Measurements from ENCODE around the gene PRDM15. TPM values are rescaled to one million over a fixed set of nuclear protein-coding genes. Genes with fewer than 3 reads are reported as not detected.

PRDM15 gene
- total RNA-seq, 6 experiments from 2014 or later, result 3.4 to 4.9 (median 4.0) TPM

DNA sequence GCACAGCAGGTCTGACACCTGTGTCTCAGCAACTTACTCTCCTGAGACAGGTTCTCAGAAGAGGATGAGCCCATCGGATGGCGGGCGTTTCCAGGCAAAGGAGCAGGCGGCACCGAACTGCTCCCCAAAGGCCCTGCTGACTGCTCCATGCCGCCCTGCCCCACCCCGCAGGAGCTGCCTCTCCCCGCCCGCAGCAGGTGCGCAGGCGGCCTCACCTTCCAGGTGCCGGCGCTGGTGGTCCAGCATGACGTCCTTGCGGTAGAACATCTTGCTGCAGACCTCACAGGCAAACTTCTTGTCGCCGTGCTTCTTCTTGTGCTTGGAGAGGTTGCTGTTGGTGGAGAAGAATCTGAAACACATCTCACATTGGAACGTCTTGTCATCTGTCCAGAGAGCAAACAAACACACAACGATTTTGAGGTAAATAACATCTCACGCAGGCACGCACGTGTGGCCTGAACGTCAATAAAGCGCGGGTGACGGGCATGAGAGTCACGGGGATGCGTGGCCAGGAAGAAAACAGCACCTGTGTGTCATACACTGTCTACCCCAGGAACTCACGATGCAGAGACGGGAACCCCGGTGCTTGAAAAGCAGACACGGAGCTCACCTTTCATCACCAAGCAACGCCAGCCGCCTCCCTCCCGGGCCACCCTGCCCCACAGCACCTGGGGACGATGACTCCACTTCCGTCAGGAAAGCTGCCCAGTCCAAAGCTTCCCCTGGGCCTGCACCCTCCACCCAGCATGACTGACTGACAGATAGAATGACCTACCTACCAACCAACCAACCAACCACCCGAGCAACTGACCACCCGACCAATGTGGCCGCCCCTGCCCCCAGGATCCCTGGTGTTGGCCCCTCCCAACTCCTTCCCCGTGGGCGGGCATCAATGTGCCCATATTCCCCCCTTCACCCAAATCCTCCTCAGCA, 50.9 kb downstream of the PRDM15 start:
- Mint-ChIP-seq H3K9me3 (no peaks in the 10 kb centered on the region), H3K36me3 (ENCODE audit: low read depth) (peaks cover 4% of the 10 kb centered on the region), H3K27me3 (ENCODE audit: insufficient read depth) (no peaks in the 10 kb centered on the region), H3K4me1 (ENCODE audit: low read depth) (no peaks in the 10 kb centered on the region), H3K4me3 (no peak overlapping the region), H3K27ac (no peak overlapping the region)
- no peak for DNase-seq
- TF ChIP-seq, protein P1, sequence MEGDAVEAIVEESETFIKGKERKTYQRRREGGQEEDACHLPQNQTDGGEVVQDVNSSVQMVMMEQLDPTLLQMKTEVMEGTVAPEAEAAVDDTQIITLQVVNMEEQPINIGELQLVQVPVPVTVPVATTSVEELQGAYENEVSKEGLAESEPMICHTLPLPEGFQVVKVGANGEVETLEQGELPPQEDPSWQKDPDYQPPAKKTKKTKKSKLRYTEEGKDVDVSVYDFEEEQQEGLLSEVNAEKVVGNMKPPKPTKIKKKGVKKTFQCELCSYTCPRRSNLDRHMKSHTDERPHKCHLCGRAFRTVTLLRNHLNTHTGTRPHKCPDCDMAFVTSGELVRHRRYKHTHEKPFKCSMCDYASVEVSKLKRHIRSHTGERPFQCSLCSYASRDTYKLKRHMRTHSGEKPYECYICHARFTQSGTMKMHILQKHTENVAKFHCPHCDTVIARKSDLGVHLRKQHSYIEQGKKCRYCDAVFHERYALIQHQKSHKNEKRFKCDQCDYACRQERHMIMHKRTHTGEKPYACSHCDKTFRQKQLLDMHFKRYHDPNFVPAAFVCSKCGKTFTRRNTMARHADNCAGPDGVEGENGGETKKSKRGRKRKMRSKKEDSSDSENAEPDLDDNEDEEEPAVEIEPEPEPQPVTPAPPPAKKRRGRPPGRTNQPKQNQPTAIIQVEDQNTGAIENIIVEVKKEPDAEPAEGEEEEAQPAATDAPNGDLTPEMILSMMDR (IDR thresholded peaks at IDR 0.05), result no peak

DNA sequence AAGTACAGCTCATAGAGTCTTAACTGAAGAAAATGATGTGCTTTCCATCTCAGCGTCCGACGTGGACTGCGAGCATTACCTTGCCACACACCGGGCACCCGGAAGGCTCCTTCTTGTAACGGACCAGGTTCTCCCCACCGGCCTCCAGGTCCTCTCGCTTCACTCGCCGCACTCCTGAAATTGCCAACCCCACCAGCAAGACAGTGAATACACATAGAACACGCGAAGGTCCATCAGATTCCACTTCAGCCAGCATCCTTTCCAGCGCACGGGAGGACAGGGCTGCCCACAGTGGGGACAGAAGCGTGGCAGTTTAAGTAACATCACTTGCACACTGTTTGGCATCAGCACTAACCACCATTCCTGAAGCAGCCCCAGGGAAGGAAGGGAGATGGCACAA, 53.3 kb downstream of the PRDM15 start:
- no peaks in the 10 kb centered on the region for H3K9me3 Mint-ChIP-seq
- H3K36me3 Mint-ChIP-seq (ENCODE audit: low read depth), result peaks cover 5% of the 10 kb centered on the region; the same call in 1 of the 2 replicates
- TF ChIP-seq, protein P1 (IDR thresholded peaks at IDR 0.05), result no peak
- DNase-seq, result no peak
- H3K4me3 Mint-ChIP-seq, result no peak overlapping the region
- no peak overlapping the region for H3K27ac Mint-ChIP-seq
- no peaks in the 10 kb centered on the region for H3K27me3 Mint-ChIP-seq (ENCODE audit: insufficient read depth)
- no peaks in the 10 kb centered on the region for H3K4me1 Mint-ChIP-seq (ENCODE audit: low read depth)

DNA sequence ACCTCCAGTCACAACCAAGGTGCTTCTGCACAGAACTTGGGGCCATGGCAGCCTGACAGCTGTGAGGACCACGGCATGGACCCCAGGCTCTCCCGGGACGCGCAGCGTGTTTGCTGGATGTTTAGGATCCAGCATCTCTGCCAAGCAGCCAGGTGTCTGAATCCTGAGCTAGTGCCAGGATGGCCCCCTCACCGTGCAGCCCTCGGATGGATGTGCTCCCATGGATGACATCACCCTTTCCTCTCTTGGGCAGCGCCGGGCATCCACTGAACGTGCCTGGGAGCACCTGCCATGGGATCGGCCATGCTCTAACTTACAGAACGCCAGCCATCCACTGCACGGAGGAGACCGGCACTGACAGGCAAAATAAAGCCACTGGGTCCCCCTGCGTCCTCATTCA, 53.9 kb downstream of the PRDM15 start:
- peaks cover 5% of the 10 kb centered on the region; the same call in 1 of the 2 replicates for H3K36me3 Mint-ChIP-seq (ENCODE audit: low read depth)
- DNase-seq, result no peak
- TF ChIP-seq, protein P1 (IDR thresholded peaks at IDR 0.05), result no peak
- H3K27me3 Mint-ChIP-seq (ENCODE audit: insufficient read depth), result no peaks in the 10 kb centered on the region
- H3K27ac Mint-ChIP-seq, result no peak overlapping the region
- H3K4me3 Mint-ChIP-seq, result no peak overlapping the region
- no peaks in the 10 kb centered on the region for H3K9me3 Mint-ChIP-seq
- H3K4me1 Mint-ChIP-seq (ENCODE audit: low read depth), result no peaks in the 10 kb centered on the region

DNA sequence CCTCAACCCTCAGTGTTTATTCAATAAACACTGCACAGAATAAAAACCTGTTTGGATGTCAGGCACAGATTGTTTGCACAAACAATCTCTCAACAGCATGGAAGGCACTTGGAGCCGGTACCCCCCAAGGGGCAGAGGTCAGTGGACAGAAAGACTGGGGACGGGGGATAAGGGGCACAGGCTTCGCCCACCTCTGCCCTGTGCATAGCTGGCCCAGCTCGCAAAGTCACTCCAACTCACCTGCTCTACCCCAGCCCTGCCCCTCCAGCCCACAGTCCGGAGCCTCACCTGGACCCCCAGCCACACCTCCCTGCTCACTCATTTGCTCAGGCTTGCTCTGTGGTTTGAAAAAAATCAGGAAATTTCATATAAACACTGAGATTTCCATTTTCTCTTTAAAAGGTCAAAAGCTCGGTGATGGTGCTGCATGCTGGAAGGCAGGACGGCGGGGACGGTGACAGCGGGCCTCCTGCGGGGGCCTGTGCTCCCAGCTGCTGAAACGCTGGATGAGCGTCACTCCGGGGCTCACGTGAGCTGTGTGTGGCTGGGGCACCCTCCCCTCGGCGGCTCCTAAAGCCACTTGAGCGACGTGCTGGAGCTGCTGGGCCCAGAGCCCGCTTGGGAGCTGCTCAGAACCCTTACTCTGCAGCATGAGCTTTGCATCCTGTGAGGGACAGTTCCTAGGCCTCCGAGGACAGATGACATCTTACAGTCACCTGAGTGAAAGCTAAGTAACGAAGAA, 54.5 kb downstream of the PRDM15 start:
- no peak for DNase-seq
- no peak overlapping the region for H3K4me3 Mint-ChIP-seq
- H3K4me1 Mint-ChIP-seq (ENCODE audit: low read depth), result no peaks in the 10 kb centered on the region
- H3K27me3 Mint-ChIP-seq (ENCODE audit: insufficient read depth), result no peaks in the 10 kb centered on the region
- H3K9me3 Mint-ChIP-seq, result no peaks in the 10 kb centered on the region
- TF ChIP-seq, protein P1 (IDR thresholded peaks at IDR 0.05), result no peak
- H3K36me3 Mint-ChIP-seq (ENCODE audit: low read depth), result peaks cover 5% of the 10 kb centered on the region; the same call in 1 of the 2 replicates
- H3K27ac Mint-ChIP-seq, result no peak overlapping the region

DNA sequence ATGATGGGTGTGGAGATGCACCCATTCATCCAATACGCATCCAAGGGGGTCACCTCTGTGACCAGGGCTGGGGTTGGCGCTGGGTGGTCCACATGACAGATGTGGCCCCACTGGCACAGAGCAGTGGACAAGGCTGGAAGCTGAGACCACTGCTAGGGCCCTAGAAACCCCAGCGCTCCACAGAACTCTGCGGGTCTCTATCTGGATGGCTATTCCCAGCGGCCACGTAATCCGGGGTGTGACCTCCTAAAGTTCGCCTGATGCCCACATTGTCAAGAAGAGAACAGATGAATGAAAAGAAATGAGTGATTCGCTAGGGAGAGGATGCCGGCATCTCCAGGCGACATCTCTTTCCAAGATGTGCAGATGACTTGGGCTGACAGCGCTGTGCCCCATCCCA, 55.2 kb downstream of the PRDM15 start:
- Mint-ChIP-seq H3K4me3 (no peak overlapping the region), H3K27me3 (ENCODE audit: insufficient read depth) (no peaks in the 10 kb centered on the region), H3K36me3 (ENCODE audit: low read depth) (peaks cover 5% of the 10 kb centered on the region; the same call in 1 of the 2 replicates), H3K9me3 (no peaks in the 10 kb centered on the region), H3K27ac (no peak overlapping the region), H3K4me1 (ENCODE audit: low read depth) (no peaks in the 10 kb centered on the region)
- TF ChIP-seq, protein P1 (IDR thresholded peaks at IDR 0.05), result no peak
- DNase-seq, result no peak

All from HFFc6 (cell line).